GM12892 (cell line): ENCODE data around the gene NT5DC4.

Experiments used
- DNase-seq: peaks from one replicate; pipeline ENCODE4 v3.0.0; 2011; ENCODE audit not compliant: insufficient read length
- FAIRE-seq: peaks from 2 replicates; lab custom pipeline; 2011; peaks lifted over from hg19 to GRCh38; lab: Jason Lieb, UNC
- POLR2A ChIP-seq: IDR thresholded peaks from 2 replicates; pipeline ENCODE4 v1.6.1; 2011; ENCODE audit warnings: low read depth, low read length, control low read depth
- POLR2AphosphoS5 ChIP-seq: IDR thresholded peaks from 2 replicates; pipeline ENCODE4 v1.6.1; 2011; ENCODE audit warnings: low read depth, low read length, control low read depth
- TAF1 ChIP-seq: IDR thresholded peaks from 2 replicates; pipeline ENCODE4 v1.6.1; 2011; ENCODE audit warnings: low read depth, mild to moderate bottlenecking, control low read depth, low read length, borderline replicate concordance

NT5DC4 gene

GRCh38 chr2:112787294-112787693, 66.5 kb downstream of the NT5DC4 start:
- FAIRE-seq = no peak

GRCh38 chr2:112787729-112788393, 67.0 kb downstream of the NT5DC4 start:
- FAIRE-seq (no peak), DNase-seq (no peak)
- TF ChIP-seq TAF1 (no peak), POLR2AphosphoS5 (no peak), POLR2A (no peak)

More at GRCh38 chr2:112787294-112787693, 66.5 kb downstream of the NT5DC4 start:
- TF ChIP-seq TAF1 = no peak
- DNase-seq = no peak

DNA sequence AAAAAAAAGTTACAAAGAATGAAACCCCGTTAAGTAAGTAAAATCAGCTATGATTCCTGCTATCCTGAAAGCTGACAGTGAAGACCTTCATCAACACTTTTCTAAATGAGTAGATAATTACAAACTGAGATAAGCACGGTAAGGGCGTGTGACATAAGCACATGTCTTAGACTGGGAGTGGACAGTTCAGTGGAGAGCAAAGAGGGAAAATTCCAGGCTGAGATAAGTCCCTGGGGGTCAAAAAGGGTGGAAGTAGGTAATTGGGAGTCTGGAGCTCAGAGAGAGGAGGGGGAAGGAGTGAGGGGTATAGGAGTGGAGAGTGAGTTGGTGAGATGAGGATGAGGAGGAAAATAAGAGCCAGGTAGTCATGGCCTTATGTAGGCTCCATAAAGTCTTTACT, 67.8 kb downstream of the NT5DC4 start:
- FAIRE-seq (no peak), DNase-seq (no peak)
- TF ChIP-seq POLR2A (no peak), TAF1 (no peak), POLR2AphosphoS5 (no peak)
